ENCODE data around the gene MKX.

MKX gene, protein sequence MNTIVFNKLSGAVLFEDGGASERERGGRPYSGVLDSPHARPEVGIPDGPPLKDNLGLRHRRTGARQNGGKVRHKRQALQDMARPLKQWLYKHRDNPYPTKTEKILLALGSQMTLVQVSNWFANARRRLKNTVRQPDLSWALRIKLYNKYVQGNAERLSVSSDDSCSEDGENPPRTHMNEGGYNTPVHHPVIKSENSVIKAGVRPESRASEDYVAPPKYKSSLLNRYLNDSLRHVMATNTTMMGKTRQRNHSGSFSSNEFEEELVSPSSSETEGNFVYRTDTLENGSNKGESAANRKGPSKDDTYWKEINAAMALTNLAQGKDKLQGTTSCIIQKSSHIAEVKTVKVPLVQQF

DNA sequence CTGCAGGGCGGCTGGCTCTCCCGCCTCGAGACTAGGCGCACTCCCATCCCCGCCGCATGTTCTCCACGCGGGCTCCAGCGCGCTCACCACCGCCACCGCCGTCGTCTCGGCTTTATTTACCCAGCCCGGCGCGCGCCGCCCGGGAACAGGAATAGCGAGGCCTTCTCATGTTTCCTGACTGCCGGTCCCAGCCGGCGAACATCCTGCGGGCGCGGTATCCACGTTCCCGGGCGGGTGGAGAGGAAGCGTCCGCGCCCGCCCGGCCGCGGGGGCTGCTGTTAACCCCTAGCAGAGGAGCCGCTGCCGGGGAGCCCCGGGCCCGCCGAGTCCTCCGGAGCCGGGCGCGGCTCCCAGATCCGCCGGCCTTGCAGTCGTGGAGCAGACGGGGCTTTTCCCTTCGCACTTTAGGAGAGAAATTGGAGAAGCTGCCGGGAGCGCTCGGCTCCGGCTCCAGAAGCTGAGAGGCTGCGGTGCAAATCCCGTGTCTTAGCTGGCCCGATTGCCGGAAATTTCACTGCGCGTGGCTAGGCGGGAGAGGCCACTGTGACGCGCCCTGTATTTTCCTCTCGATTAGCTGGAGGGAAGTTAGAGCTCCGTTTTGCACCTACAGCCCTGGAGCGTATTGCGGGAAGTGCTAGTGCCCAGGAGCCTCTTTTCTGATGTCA lies at the start of gene MKX:
TSS of gene MKX (minus strand) at position 88 of the 665 bp plus-strand sequence. CDS start 2,404 bp downstream, outside the sequence.
- Histone ChIP-seq H3K9ac (ENCODE audit: low read depth in 1 of 2, low read length in 2 of 2) (no peak within 1 kb of the TSS), H3K4me3 (ENCODE audit: low read length in 2 of 2) (peak within 1 kb of the TSS; percentile 43 to 71), H3K27me3 (ENCODE audit: control insufficient read depth in 2 of 2, insufficient read depth in 2 of 2, low read length in 2 of 2) (peaks cover 33 to 58% of the 10 kb centered on the region in 2 donors), H3K9me3 (ENCODE audit: control insufficient read depth in 2 of 2, low read length in 2 of 2) (no peaks in the 10 kb centered on the region), H3K27ac (ENCODE audit: low read depth in 2 of 2, low read length in 2 of 2) (no peak within 1 kb of the TSS), H3K36me3 (ENCODE audit: control insufficient read depth in 2 of 2, insufficient read depth in 2 of 2, low read length in 2 of 2) (no peaks in the 10 kb centered on the region), H3K4me1 (ENCODE audit: control insufficient read depth in 2 of 2, insufficient read depth in 2 of 2, low read length in 2 of 2) (peaks cover 16 to 30% of the 10 kb centered on the region in 2 donors)

DNA sequence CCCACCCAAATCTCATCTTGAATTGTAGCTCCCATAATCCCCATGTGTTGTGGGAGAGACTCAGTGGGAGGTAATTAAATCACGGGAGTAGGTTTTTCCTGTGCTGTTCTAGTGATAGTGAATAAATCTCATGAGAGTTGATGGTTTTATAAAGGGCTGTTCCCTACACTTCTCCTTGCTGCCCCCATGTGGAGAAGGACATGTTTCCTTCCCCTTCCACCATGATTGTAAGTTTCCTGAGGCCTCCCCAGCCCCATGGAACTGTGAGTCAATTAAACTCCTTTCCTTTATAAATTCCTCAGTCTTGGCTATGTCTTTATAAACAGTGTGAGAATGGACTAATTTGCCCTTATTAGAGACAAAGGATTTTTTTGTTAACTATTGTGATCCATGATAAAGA lies 48.5 kb upstream of the MKX start:
- no peak overlapping the region for H3K4me3 ChIP-seq (ENCODE audit: low read length in 2 of 2)
- no peaks in the 10 kb centered on the region for H3K27me3 ChIP-seq (ENCODE audit: control insufficient read depth in 2 of 2, insufficient read depth in 2 of 2, low read length in 2 of 2)
- H3K4me1 ChIP-seq (ENCODE audit: control insufficient read depth in 2 of 2, insufficient read depth in 2 of 2, low read length in 2 of 2): no peaks in the 10 kb centered on the region
- H3K9ac ChIP-seq (ENCODE audit: low read depth in 1 of 2, low read length in 2 of 2): no peak overlapping the region
- no peak overlapping the region for H3K27ac ChIP-seq (ENCODE audit: low read depth in 2 of 2, low read length in 2 of 2)
- H3K36me3 ChIP-seq (ENCODE audit: control insufficient read depth in 2 of 2, insufficient read depth in 2 of 2, low read length in 2 of 2): no peaks in the 10 kb centered on the region
- H3K9me3 ChIP-seq (ENCODE audit: control insufficient read depth in 2 of 2, low read length in 2 of 2): no peaks in the 10 kb centered on the region

DNA sequence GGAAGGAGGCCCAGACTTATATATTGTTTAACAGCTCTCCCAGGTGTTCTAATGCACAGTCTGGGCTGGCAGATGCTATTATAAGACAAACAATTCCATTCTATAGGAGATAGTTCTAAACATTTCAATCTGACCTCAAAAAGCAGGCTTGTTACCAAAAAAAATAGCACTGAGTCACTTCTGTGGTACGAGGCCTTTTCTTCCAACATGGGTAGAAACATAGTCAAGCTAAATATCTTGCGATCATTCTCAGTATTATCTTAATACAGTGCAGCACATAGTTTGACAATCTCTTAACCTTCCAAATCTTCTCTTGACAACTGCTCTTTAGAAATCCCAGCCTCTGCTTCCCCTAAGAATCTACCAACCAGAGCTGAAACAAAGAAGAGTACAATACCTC lies 46.6 kb upstream of the MKX start:
- Histone ChIP-seq H3K9ac (ENCODE audit: low read depth in 1 of 2, low read length in 2 of 2) (no peak overlapping the region), H3K27me3 (ENCODE audit: control insufficient read depth in 2 of 2, insufficient read depth in 2 of 2, low read length in 2 of 2) (no peaks in the 10 kb centered on the region), H3K36me3 (ENCODE audit: control insufficient read depth in 2 of 2, insufficient read depth in 2 of 2, low read length in 2 of 2) (no peaks in the 10 kb centered on the region), H3K4me3 (ENCODE audit: low read length in 2 of 2) (no peak overlapping the region), H3K9me3 (ENCODE audit: control insufficient read depth in 2 of 2, low read length in 2 of 2) (no peaks in the 10 kb centered on the region), H3K4me1 (ENCODE audit: control insufficient read depth in 2 of 2, insufficient read depth in 2 of 2, low read length in 2 of 2) (no peaks in the 10 kb centered on the region), H3K27ac (ENCODE audit: low read depth in 2 of 2, low read length in 2 of 2) (no peak overlapping the region)

DNA sequence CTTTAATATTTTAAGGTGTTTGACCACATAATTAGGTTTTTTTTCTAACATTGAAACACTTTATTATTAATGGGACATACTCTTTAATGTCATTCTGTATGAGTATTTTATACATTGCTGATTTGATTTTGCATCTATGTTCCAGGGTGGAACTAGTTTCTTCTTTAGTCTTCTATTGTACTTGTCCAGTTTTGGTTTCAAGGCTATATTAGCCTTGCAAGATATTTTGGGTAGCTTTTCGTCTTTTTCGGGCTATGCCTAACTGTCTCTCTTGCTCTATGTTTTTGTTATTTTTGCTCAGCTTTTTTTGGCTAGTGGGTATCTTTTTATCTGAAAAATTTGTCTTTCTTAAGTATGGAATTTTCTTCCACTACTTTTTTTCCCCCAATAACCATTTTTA lies 38.7 kb upstream of the MKX start:
- H3K27me3 ChIP-seq (ENCODE audit: control insufficient read depth in 2 of 2, insufficient read depth in 2 of 2, low read length in 2 of 2): no peaks in the 10 kb centered on the region
- no peak overlapping the region for H3K9ac ChIP-seq (ENCODE audit: low read depth in 1 of 2, low read length in 2 of 2)
- no peaks in the 10 kb centered on the region for H3K4me1 ChIP-seq (ENCODE audit: control insufficient read depth in 2 of 2, insufficient read depth in 2 of 2, low read length in 2 of 2)
- no peaks in the 10 kb centered on the region for H3K9me3 ChIP-seq (ENCODE audit: control insufficient read depth in 2 of 2, low read length in 2 of 2)
- no peak overlapping the region for H3K27ac ChIP-seq (ENCODE audit: low read depth in 2 of 2, low read length in 2 of 2)
- no peaks in the 10 kb centered on the region for H3K36me3 ChIP-seq (ENCODE audit: control insufficient read depth in 2 of 2, insufficient read depth in 2 of 2, low read length in 2 of 2)
- H3K4me3 ChIP-seq (ENCODE audit: low read length in 2 of 2): no peak overlapping the region

DNA sequence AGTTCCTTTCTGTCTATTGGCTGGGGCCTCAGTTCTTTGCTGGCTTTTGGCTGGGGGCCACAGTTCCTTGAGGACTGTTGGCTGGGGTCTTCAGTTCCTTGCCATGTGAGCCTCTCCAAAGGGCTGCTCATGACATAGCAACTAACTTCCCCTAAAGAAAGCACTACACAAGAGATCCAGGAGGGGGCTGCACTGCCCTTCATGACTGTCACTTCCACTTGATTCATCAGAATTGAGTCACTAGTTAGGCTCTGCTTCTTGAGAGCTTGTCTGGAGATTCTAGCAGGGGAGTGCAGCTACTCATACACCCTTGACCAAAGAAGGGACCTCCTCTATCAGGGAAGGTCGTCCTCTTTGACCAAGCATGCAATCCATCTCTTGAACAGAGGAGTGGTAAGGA lies 38.0 kb upstream of the MKX start:
- Histone ChIP-seq H3K27ac (ENCODE audit: low read depth in 2 of 2, low read length in 2 of 2) (no peak overlapping the region), H3K9ac (ENCODE audit: low read depth in 1 of 2, low read length in 2 of 2) (no peak overlapping the region), H3K4me3 (ENCODE audit: low read length in 2 of 2) (no peak overlapping the region), H3K36me3 (ENCODE audit: control insufficient read depth in 2 of 2, insufficient read depth in 2 of 2, low read length in 2 of 2) (no peaks in the 10 kb centered on the region), H3K27me3 (ENCODE audit: control insufficient read depth in 2 of 2, insufficient read depth in 2 of 2, low read length in 2 of 2) (no peaks in the 10 kb centered on the region), H3K9me3 (ENCODE audit: control insufficient read depth in 2 of 2, low read length in 2 of 2) (no peaks in the 10 kb centered on the region), H3K4me1 (ENCODE audit: control insufficient read depth in 2 of 2, insufficient read depth in 2 of 2, low read length in 2 of 2) (no peaks in the 10 kb centered on the region)

DNA sequence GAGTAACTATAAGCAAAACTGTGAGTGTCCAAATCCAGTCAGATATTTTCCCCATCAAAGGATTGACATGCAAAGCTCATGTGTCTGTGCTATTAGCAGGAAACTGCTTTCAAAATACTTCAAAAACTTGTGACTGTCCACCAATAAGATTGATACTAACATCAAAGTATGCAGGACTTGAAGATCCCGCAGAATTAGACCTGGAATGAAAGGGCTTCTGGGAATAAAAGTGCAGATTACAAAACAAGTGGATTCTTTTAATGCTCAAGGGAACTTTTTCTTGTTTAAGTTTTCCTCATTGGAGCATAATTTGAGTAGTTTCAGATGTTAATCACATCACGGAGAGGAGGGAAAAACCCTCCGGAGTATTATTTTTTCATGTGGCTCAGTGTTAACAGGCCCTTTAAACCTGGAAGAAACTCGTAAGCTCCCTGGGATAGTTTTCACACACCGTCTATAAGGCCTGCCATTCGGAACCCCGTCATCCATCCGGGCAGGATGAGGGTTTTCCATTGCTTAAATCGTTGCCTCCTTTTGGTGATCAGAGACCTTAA lies 33.9 kb upstream of the MKX start:
- Histone ChIP-seq H3K36me3 (ENCODE audit: control insufficient read depth in 2 of 2, insufficient read depth in 2 of 2, low read length in 2 of 2) (no peaks in the 10 kb centered on the region), H3K27ac (ENCODE audit: low read depth in 2 of 2, low read length in 2 of 2) (no peak overlapping the region), H3K4me1 (ENCODE audit: control insufficient read depth in 2 of 2, insufficient read depth in 2 of 2, low read length in 2 of 2) (no peaks in the 10 kb centered on the region), H3K27me3 (ENCODE audit: control insufficient read depth in 2 of 2, insufficient read depth in 2 of 2, low read length in 2 of 2) (no peaks in the 10 kb centered on the region), H3K4me3 (ENCODE audit: low read length in 2 of 2) (no peak overlapping the region), H3K9ac (ENCODE audit: low read depth in 1 of 2, low read length in 2 of 2) (no peak overlapping the region), H3K9me3 (ENCODE audit: control insufficient read depth in 2 of 2, low read length in 2 of 2) (no peaks in the 10 kb centered on the region)

DNA sequence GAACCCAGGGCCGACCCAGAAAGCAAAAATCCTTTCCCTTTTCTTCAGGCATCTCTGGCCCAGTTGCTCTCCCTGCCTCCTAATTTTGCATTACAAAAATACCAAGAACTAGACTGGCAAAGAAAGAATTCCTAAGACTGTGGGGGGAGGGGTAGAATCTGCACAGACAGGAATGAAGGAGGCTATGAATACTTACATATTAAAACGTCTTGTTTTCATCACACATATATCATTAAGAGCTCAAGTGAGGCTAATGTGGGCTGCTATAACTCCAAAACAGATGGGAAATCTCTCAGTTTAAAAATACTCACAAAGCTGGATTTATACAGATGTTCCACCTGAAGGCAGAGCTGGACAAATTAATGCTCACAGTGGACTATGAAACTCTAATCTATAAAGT lies 29.2 kb upstream of the MKX start:
- Histone ChIP-seq H3K27ac (ENCODE audit: low read depth in 2 of 2, low read length in 2 of 2) (no peak overlapping the region), H3K9ac (ENCODE audit: low read depth in 1 of 2, low read length in 2 of 2) (no peak overlapping the region), H3K4me1 (ENCODE audit: control insufficient read depth in 2 of 2, insufficient read depth in 2 of 2, low read length in 2 of 2) (no peaks in the 10 kb centered on the region), H3K4me3 (ENCODE audit: low read length in 2 of 2) (no peak overlapping the region), H3K27me3 (ENCODE audit: control insufficient read depth in 2 of 2, insufficient read depth in 2 of 2, low read length in 2 of 2) (no peaks in the 10 kb centered on the region), H3K36me3 (ENCODE audit: control insufficient read depth in 2 of 2, insufficient read depth in 2 of 2, low read length in 2 of 2) (no peaks in the 10 kb centered on the region), H3K9me3 (ENCODE audit: control insufficient read depth in 2 of 2, low read length in 2 of 2) (no peaks in the 10 kb centered on the region)

DNA sequence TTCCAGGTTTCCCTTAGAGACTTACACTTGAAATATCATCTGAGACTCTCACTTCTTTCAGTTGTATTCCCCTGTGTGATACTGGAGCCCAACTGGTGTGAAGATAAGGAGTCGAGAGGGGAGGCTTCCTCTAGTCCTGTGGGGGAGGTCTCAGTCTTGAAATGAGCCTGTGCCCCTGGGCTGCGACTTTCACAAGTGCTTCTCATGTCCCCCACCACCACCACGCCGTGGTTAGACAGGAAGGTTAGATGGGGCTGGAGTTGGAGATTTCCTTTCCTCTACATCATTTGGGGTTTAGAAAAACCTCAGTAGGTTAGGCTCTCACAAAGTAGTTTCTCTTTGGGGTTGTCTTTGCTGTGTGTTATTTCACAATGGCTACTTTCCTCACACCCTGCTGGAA lies 25.6 kb upstream of the MKX start:
- Histone ChIP-seq H3K9ac (ENCODE audit: low read depth in 1 of 2, low read length in 2 of 2) (no peak overlapping the region), H3K27ac (ENCODE audit: low read depth in 2 of 2, low read length in 2 of 2) (no peak overlapping the region)

DNA sequence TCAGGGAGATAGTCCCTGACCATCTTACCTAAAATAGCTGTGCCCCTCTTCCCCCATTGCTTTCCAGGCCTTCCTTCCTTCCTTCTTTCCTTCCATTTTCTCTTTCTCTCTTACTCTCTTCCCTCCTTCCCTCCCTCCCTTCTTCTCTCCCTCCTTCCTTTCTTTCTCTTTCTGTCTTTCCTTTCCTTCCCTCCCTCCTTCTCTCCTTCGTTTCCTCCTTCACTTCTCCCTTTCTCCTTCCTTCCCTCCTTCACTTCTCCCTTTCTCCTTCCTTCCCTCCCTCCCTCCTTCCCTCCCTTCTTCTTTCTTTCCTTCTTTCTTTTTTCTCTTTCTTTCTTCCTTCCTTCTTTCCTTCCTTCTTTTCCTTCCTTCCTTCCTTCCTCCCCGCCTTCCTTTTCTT lies 24.6 kb upstream of the MKX start:
- Histone ChIP-seq H3K36me3 (ENCODE audit: control insufficient read depth in 2 of 2, insufficient read depth in 2 of 2, low read length in 2 of 2) (no peaks in the 10 kb centered on the region), H3K4me1 (ENCODE audit: control insufficient read depth in 2 of 2, insufficient read depth in 2 of 2, low read length in 2 of 2) (no peaks in the 10 kb centered on the region), H3K27ac (ENCODE audit: low read depth in 2 of 2, low read length in 2 of 2) (no peak overlapping the region), H3K4me3 (ENCODE audit: low read length in 2 of 2) (no peak overlapping the region), H3K9ac (ENCODE audit: low read depth in 1 of 2, low read length in 2 of 2) (no peak overlapping the region), H3K9me3 (ENCODE audit: control insufficient read depth in 2 of 2, low read length in 2 of 2) (no peaks in the 10 kb centered on the region), H3K27me3 (ENCODE audit: control insufficient read depth in 2 of 2, insufficient read depth in 2 of 2, low read length in 2 of 2) (no peaks in the 10 kb centered on the region)

More for the DNA sequence above, 25.6 kb upstream of the MKX start:
- Histone ChIP-seq H3K27me3 (ENCODE audit: control insufficient read depth in 2 of 2, insufficient read depth in 2 of 2, low read length in 2 of 2) (no peaks in the 10 kb centered on the region), H3K36me3 (ENCODE audit: control insufficient read depth in 2 of 2, insufficient read depth in 2 of 2, low read length in 2 of 2) (no peaks in the 10 kb centered on the region), H3K9me3 (ENCODE audit: control insufficient read depth in 2 of 2, low read length in 2 of 2) (no peaks in the 10 kb centered on the region), H3K4me1 (ENCODE audit: control insufficient read depth in 2 of 2, insufficient read depth in 2 of 2, low read length in 2 of 2) (no peaks in the 10 kb centered on the region), H3K4me3 (ENCODE audit: low read length in 2 of 2) (no peak overlapping the region)

DNA sequence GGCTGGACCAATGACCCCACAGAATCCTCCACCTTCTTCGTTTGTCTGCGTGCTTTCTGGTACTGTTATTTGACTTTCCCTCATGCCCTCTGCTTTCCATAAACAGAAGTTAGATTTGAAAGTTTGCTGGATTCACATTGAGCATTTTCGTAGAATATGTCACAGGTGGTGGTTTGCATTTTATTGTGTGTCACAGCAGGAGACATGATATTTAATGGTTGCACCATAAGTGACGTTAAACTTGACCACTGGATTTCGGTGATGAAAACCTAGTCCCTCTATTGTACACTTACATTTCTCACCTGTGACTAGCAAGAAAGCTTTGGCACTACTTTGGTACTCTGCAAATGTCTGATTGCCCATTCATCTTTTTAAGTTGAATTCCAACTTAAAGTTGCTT lies 15.2 kb upstream of the MKX start:
- no peak overlapping the region for H3K9ac ChIP-seq (ENCODE audit: low read depth in 1 of 2, low read length in 2 of 2)
- H3K9me3 ChIP-seq (ENCODE audit: control insufficient read depth in 2 of 2, low read length in 2 of 2): no peaks in the 10 kb centered on the region
- H3K4me3 ChIP-seq (ENCODE audit: low read length in 2 of 2): no peak overlapping the region

More for the DNA sequence above, 15.2 kb upstream of the MKX start:
- Histone ChIP-seq H3K36me3 (ENCODE audit: control insufficient read depth in 2 of 2, insufficient read depth in 2 of 2, low read length in 2 of 2) (no peaks in the 10 kb centered on the region), H3K4me1 (ENCODE audit: control insufficient read depth in 2 of 2, insufficient read depth in 2 of 2, low read length in 2 of 2) (no peaks in the 10 kb centered on the region), H3K27me3 (ENCODE audit: control insufficient read depth in 2 of 2, insufficient read depth in 2 of 2, low read length in 2 of 2) (no peaks in the 10 kb centered on the region), H3K27ac (ENCODE audit: low read depth in 2 of 2, low read length in 2 of 2) (no peak overlapping the region)
